BJ (cell line): ENCODE results near the gene OR13J1. TPM values are rescaled to one million over a fixed set of nuclear protein-coding genes. Genes with fewer than 3 reads are reported as not detected.

ENCODE experiments used
- CTCF ChIA-PET: fragments of 350-600 bp; formaldehyde crosslinking; extraction: SDS; loops from one replicate; lab custom pipeline; 2021; ENCODE audit warnings: antibody characterized with exemption, inconsistent platforms; lab: Yijun Ruan, JAX
- POLR2A ChIA-PET: fragments of 300-600 bp; sonication (Branson Sonifier 250); formaldehyde crosslinking; extraction: SDS; loops from one replicate; lab custom pipeline; 2021; ENCODE audit warnings: antibody characterized with exemption; lab: Charles Lee
- DNase-seq: peaks from one replicate; pipeline ENCODE4 v3.0.0-alpha.2; 2011; ENCODE audit warnings: low read depth
- H3K27me3 ChIP-seq: 2 replicates; pipeline ENCODE4 v1.6.0; 2011; ENCODE audit warnings: low read length; ENCODE audit not compliant: control insufficient read depth, insufficient read depth
- H3K36me3 ChIP-seq: 2 replicates; pipeline ENCODE4 v1.5.1; 2011; ENCODE audit warnings: low read length; ENCODE audit not compliant: control insufficient read depth, insufficient read depth
- H3K4me3 ChIP-seq: 2 replicates; pipeline ENCODE4 v1.5.1; 2011; ENCODE audit warnings: low read depth, mild to moderate bottlenecking, control low read depth, low read length
- CTCF ChIP-seq: IDR thresholded peaks from 2 replicates; pipeline ENCODE4 v1.5.1; 2011; ENCODE audit warnings: low read depth, mild to moderate bottlenecking, control low read depth, inconsistent platforms, low read length, moderate library complexity; ENCODE audit not compliant: insufficient read depth
- polyA plus RNA-seq: library from polyadenylated mRNA; depleted of rRNA; stranded (reverse); fragments of >200 nt; gene quantifications from 2 replicates; pipeline ENCODE4 v1.2.3, GENCODE V29; 2011

OR13J1 gene
- polyA plus RNA-seq, 1 experiment: not detected

- ChIA-PET POLR2A (no interaction called here), CTCF (interaction anchor here (1.2 to 1.3 kb wide), 2 partner anchors 9 to 10 kb away, joined by 4 to 6 read pairs; no protein-coding TSS in a partner anchor)
- H3K27me3 ChIP-seq: no peaks in the 10 kb centered on the region
- H3K36me3 ChIP-seq: no peaks in the 10 kb centered on the region
- DNase-seq: no peak
- TF ChIP-seq CTCF: no peak
- no peak overlapping the region for H3K4me3 ChIP-seq
Observed at GRCh38 chr9:35872505-35872904, 2.3 kb upstream of the OR13J1 start.

- DNase-seq: no peak
- ChIA-PET CTCF (interaction anchor here (1.2 to 4.6 kb wide), 2 partner anchors 10 to 81 kb away, joined by 3 to 23 read pairs; no protein-coding TSS in a partner anchor), POLR2A (no interaction called here)
- no peak overlapping the region for H3K4me3 ChIP-seq
- H3K27me3 ChIP-seq: no peaks in the 10 kb centered on the region
- no peaks in the 10 kb centered on the region for H3K36me3 ChIP-seq
- TF ChIP-seq CTCF: no peak
Observed at GRCh38 chr9:35871545-35871944, 1.3 kb upstream of the OR13J1 start.

GRCh38 chr9:35869621-35870216, 482 bp downstream of the OR13J1 start:
- no peaks in the 10 kb centered on the region for H3K36me3 ChIP-seq
- POLR2A ChIA-PET: no interaction called here
- no peak for DNase-seq
- no peak overlapping the region for H3K4me3 ChIP-seq
- TF ChIP-seq CTCF: no peak
- CTCF ChIA-PET: interaction anchor here (0.6 to 4.6 kb wide), 2 partner anchors 12 to 44 kb away, joined by 3 to 23 read pairs; no protein-coding TSS in a partner anchor
- no peaks in the 10 kb centered on the region for H3K27me3 ChIP-seq

- Histone ChIP-seq H3K27me3 (no peaks in the 10 kb centered on the region), H3K4me3 (no peak overlapping the region), H3K36me3 (no peaks in the 10 kb centered on the region)
- no peak for TF ChIP-seq CTCF
- POLR2A ChIA-PET: no interaction called here
- no peak for DNase-seq
- CTCF ChIA-PET: interaction anchor here (1.0 to 4.6 kb wide), 3 partner anchors 13 to 78 kb away, joined by 3 to 23 read pairs (median 4); no protein-coding TSS in a partner anchor
Observed at GRCh38 chr9:35868933-35869332, 1.3 kb downstream of the OR13J1 start.

- no peak for TF ChIP-seq CTCF
- ChIA-PET CTCF (interaction anchor here (1.2 to 4.6 kb wide), 2 partner anchors 9 to 14 kb away, joined by 3 to 23 read pairs; no protein-coding TSS in a partner anchor), POLR2A (no interaction called here)
- Histone ChIP-seq H3K27me3 (peaks cover 2% of the 10 kb centered on the region), H3K4me3 (no peak overlapping the region), H3K36me3 (no peaks in the 10 kb centered on the region)
- DNase-seq: no peak
Observed at GRCh38 chr9:35867538-35867937, 2.7 kb downstream of the OR13J1 start.
